GM23248 (cell line): Measurements from ENCODE around the gene PCBP3. TPM values are rescaled to one million over a fixed set of nuclear protein-coding genes. Genes with fewer than 3 reads are reported as not detected.

Experiments used
- DNase-seq: peaks from one replicate; pipeline ENCODE4 v3.0.0-alpha.2; 2015
- H2AFZ ChIP-seq: fragments of 200-600 bp; sonication (generic); 2 replicates; pipeline ENCODE4 v1.6.1; 2016; ENCODE audit warnings: antibody characterized with exemption
- H3F3A ChIP-seq: fragments of 200-600 bp; sonication (generic); 2 replicates; pipeline ENCODE4 v1.6.1; 2016; ENCODE audit warnings: mild to moderate bottlenecking, antibody characterized with exemption, mixed run types; ENCODE audit not compliant: insufficient read depth
- H3K27ac ChIP-seq: fragments of 200-600 bp; sonication (generic); 2 replicates; pipeline ENCODE4 v1.5.1; 2016; ENCODE audit warnings: mild to moderate bottlenecking
- H3K27me3 ChIP-seq: fragments of 200-600 bp; sonication (generic); replicated peaks from 2 replicates; pipeline ENCODE4 v1.6.1; 2016; ENCODE audit warnings: mild to moderate bottlenecking; ENCODE audit not compliant: insufficient read depth
- H3K36me3 ChIP-seq: fragments of 200-600 bp; sonication (generic); 2 replicates; pipeline ENCODE4 v1.6.1; 2016; ENCODE audit warnings: low read depth, mild to moderate bottlenecking
- H3K4me1 ChIP-seq: fragments of 200-600 bp; sonication (generic); 2 replicates; pipeline ENCODE4 v1.6.1; 2016; ENCODE audit warnings: mild to moderate bottlenecking; ENCODE audit not compliant: insufficient read depth
- H3K4me2 ChIP-seq: fragments of 200-600 bp; sonication (generic); one replicate; pipeline ENCODE4 v1.6.1; 2016; ENCODE audit warnings: mild to moderate bottlenecking; ENCODE audit not compliant: unreplicated experiment
- H3K4me3 ChIP-seq: fragments of 200-600 bp; sonication (generic); 2 replicates; pipeline ENCODE4 v1.5.1; 2016; ENCODE audit warnings: mild to moderate bottlenecking
- H3K79me2 ChIP-seq: fragments of 200-600 bp; sonication (generic); 2 replicates; pipeline ENCODE4 v1.6.1; 2016; ENCODE audit warnings: mild to moderate bottlenecking; ENCODE audit not compliant: insufficient read depth
- H3K9ac ChIP-seq: fragments of 200-600 bp; sonication (generic); 2 replicates; pipeline ENCODE4 v1.6.1; 2016; ENCODE audit warnings: mild to moderate bottlenecking
- H3K9me2 ChIP-seq: fragments of 200-600 bp; sonication (generic); 2 replicates; pipeline ENCODE4 v1.6.1; 2016; ENCODE audit warnings: mixed run types, mild to moderate bottlenecking, moderate library complexity; ENCODE audit not compliant: insufficient read depth
- H3K9me3 ChIP-seq: fragments of 200-600 bp; sonication (generic); one replicate; pipeline ENCODE4 v1.6.1; 2017; ENCODE audit warnings: low read depth
- H4K20me1 ChIP-seq: fragments of 200-600 bp; sonication (generic); 2 replicates; pipeline ENCODE4 v1.6.0; 2016; ENCODE audit not compliant: insufficient read depth
- EZH2 ChIP-seq: fragments of 200-600 bp; sonication (generic); IDR thresholded peaks from 2 replicates; pipeline ENCODE4 v1.6.1; 2018; ENCODE audit warnings: antibody characterized with exemption, mild to moderate bottlenecking; ENCODE audit not compliant: insufficient read depth, poor library complexity, severe bottlenecking
- EZH2phosphoT487 ChIP-seq: fragments of 200-600 bp; sonication (generic); IDR thresholded peaks from 2 replicates; pipeline ENCODE4 v1.6.1; 2018; ENCODE audit warnings: antibody characterized with exemption, moderate library complexity, mild to moderate bottlenecking, low read depth; ENCODE audit not compliant: insufficient read depth
- WGBS, 2 experiments: methylation state at CpG; one replicate each; pipeline ENCODE4 v1.1.6; 2015 to 2017; ENCODE audit warnings: low lambda C conversion rate in 2 of 2, low coverage in 1 of 2; ENCODE audit errors: missing lambda C conversion rate in 2 of 2; 5-methylcytosine and 5-hydroxymethylcytosine counted together
- in situ Hi-C: fragments of 300-500 bp; cut with MboI; formaldehyde crosslinking; loops from 2 replicates; pipeline ENCODE4 v1.15.0; 2020
- polyA plus RNA-seq: library from polyadenylated mRNA; unstranded; fragments of >200 nt; fragmentation: Nextera tagmentation; extraction: Ambion mirVana; gene quantifications from 2 replicates; pipeline ENCODE4 v1.2.1, GENCODE V29; 2016
- total RNA-seq: library from RNA; depleted of rRNA; stranded (reverse); fragments of >200 nt; shearing (Covaris generic); gene quantifications from 2 replicates; pipeline ENCODE4 v1.2.3, GENCODE V29; 2014

Gene PCBP3
- total and polyA plus RNA-seq, 2 experiments from 2014 or later = 0.32 to 1.3 TPM

DNA sequence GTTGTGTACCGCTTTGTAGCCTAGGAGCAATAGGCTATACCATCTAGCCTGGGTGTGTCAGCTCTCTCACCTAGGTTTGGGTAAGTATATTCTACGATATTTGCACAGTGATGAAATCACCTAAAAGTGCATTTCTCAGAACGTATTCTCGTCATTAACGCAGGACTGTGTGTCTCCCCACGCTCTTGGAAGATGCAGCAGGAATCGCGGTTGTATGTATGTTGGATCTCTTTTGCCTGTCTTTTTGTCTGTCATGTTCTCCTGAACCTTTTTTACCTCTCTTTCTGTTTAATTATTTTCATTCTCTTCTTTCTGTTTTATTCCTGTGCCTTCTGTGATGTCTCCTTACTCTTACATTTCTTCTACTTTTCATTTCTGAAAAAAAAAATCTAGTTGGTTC lies 197.5 kb downstream of the PCBP3 start:
- Histone ChIP-seq H3K4me2 (no peak overlapping the region), H3F3A (no peaks in the 10 kb centered on the region), H3K79me2 (no peaks in the 10 kb centered on the region), H3K9ac (no peak overlapping the region), H4K20me1 (no peaks in the 10 kb centered on the region), H3K9me2 (no peaks in the 10 kb centered on the region), H3K27ac (no peak overlapping the region), H3K27me3 (no peaks in the 10 kb centered on the region), H3K36me3 (no peaks in the 10 kb centered on the region), H3K9me3 (no peaks in the 10 kb centered on the region), H2AFZ (no peak overlapping the region), H3K4me1 (peaks cover 10% of the 10 kb centered on the region; the same call in 1 of the 2 replicates), H3K4me3 (no peak overlapping the region)
- 88 to 91% methylated on average over 8 of the region's 8 CpGs for WGBS, 2 experiments
- TF ChIP-seq EZH2 = no peak
- no peak for TF ChIP-seq EZH2phosphoT487
- no peak for DNase-seq
- in situ Hi-C loops = loop anchor here (25.0 kb wide), 1 partner anchor 554 kb away; the partner anchor contains the start of gene POFUT2

DNA sequence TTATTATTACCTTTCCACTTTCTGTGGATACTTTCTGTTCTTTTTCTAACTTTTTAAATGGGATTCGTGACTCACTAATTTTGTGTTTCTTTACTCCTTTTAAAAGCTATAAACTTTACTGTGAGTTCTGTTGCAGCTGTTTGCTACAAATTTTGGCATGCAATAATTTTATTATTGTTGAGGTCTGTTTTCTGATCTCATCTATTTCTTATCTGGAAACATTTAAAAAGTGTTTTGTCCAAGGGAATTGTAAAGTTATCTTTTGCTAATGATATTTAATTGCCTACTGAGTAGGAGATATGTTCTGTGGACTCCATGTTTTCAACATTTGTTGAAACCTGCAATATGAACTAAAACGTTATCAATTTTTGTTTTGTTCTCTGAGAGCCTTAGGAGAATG lies 199.9 kb downstream of the PCBP3 start:
- Histone ChIP-seq H2AFZ (no peak overlapping the region), H3K9ac (no peak overlapping the region), H3K9me3 (no peaks in the 10 kb centered on the region), H3K4me2 (no peak overlapping the region), H3K36me3 (no peaks in the 10 kb centered on the region), H3K79me2 (no peaks in the 10 kb centered on the region), H3K4me1 (peaks cover 13% of the 10 kb centered on the region; the same call in 1 of the 2 replicates), H3K27me3 (no peaks in the 10 kb centered on the region), H3K27ac (no peak overlapping the region), H3F3A (no peaks in the 10 kb centered on the region), H3K9me2 (no peaks in the 10 kb centered on the region), H4K20me1 (no peaks in the 10 kb centered on the region), H3K4me3 (no peak overlapping the region)
- 54 to 55% methylated on average over 2 of the region's 2 CpGs for WGBS, 2 experiments
- no peak for TF ChIP-seq EZH2
- no peak for TF ChIP-seq EZH2phosphoT487
- DNase-seq = no peak
- in situ Hi-C loops = loop anchor here (25.0 kb wide), 1 partner anchor 556 kb away; the partner anchor contains the start of gene POFUT2

DNA sequence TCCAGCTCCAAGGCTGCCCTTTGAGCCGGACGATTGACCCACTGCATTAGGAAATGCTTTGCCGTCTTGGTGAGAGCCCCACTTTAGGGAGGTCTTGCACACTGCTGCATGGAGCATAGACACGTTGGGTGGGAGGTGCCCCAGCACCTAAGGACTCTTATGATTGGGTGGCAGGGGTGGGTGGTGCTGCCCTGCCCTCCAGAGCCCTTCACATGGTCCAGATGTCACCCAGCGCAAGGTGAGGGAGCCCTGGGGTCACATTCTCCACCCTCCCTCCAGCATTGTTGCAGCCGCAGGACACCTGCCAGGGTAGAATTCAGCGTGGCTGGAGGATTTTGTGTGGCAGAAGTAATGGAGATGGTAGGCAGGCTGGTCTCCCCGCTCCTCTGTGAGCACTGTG lies 200.7 kb downstream of the PCBP3 start:
- no peak overlapping the region for H2AFZ ChIP-seq
- TF ChIP-seq EZH2 (no peak), EZH2phosphoT487 (no peak)
- WGBS, 2 experiments = 77 to 79% methylated on average over 8 of the region's 8 CpGs

DNA sequence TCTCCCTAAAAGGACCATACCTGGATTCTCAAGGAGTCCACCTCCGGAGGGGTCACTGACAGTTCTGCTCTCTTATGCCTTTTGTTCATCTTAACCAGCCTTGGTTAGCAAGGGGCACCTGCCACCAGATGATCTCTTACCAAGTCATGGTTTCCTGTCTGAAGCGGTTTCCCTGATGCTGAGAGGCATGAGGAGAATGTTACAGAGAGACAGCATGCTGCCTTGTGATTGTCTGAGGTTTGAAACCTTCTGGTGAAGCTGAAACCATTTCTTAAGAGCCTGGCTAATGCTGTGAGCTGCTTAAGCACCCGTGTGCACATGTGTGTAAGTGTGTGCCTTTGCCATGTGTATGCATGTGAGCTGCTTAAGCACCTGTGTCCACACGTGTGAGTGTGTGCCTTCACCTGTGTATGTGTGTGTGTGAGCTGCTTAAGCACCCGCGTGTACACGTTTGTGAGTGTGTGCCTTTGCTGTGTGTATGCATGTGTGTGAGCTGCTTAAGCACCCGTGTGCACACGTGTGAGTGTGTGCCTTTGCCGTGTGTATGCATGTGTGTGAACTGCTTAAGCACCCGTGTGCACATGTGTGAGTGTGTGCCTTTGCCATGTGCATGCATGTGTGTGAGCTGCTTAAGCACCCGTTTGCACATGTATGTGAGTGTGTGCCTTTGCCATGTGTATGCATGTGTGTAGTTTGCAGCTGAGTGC lies 201.7 kb downstream of the PCBP3 start:
- Histone ChIP-seq H3K27ac (no peak overlapping the region), H4K20me1 (no peaks in the 10 kb centered on the region), H3K27me3 (no peaks in the 10 kb centered on the region), H3K9me3 (no peaks in the 10 kb centered on the region), H3K36me3 (no peaks in the 10 kb centered on the region), H2AFZ (no peak overlapping the region), H3K4me3 (no peak overlapping the region), H3K4me1 (0 out of 2 replicates have a peak, but pooled peaks cover 2% of the 10 kb centered on the region), H3K4me2 (no peak overlapping the region), H3K9me2 (no peaks in the 10 kb centered on the region), H3K9ac (no peak overlapping the region), H3K79me2 (no peaks in the 10 kb centered on the region), H3F3A (no peaks in the 10 kb centered on the region)
- 79 to 86% methylated on average over 12 of the region's 12 CpGs for WGBS, 2 experiments
- DNase-seq = no peak
- in situ Hi-C loops = loop anchor here (25.0 kb wide), 1 partner anchor 558 kb away; the partner anchor contains the start of gene POFUT2
- TF ChIP-seq EZH2phosphoT487 = no peak
- no peak for TF ChIP-seq EZH2

More for the DNA sequence above, 200.7 kb downstream of the PCBP3 start:
- DNase-seq = no peak
- H3K9ac ChIP-seq = no peak overlapping the region
- peaks cover 6% of the 10 kb centered on the region; the same call in 1 of the 2 replicates for H3K4me1 ChIP-seq
- no peaks in the 10 kb centered on the region for H3K27me3 ChIP-seq
- H3K36me3 ChIP-seq = no peaks in the 10 kb centered on the region
- in situ Hi-C loops = loop anchor here (25.0 kb wide), 1 partner anchor 557 kb away; the partner anchor contains the start of gene POFUT2
- H3F3A ChIP-seq = no peaks in the 10 kb centered on the region
- H3K4me2 ChIP-seq = no peak overlapping the region
- no peaks in the 10 kb centered on the region for H4K20me1 ChIP-seq
- H3K9me2 ChIP-seq = no peaks in the 10 kb centered on the region
- H3K79me2 ChIP-seq = no peaks in the 10 kb centered on the region
- H3K9me3 ChIP-seq = no peaks in the 10 kb centered on the region
- H3K4me3 ChIP-seq = no peak overlapping the region
- no peak overlapping the region for H3K27ac ChIP-seq
